Measurements from ENCODE around the gene TTF2.

The TTF2 gene

GRCh38 chr1:117020526-117021156 is 39.5 kb upstream of the TTF2 start:
- DNase-seq (ENCODE audit: low read depth, low spot score), result no peak
- no peaks in the 10 kb centered on the region for H3K27me3 ChIP-seq (ENCODE audit: insufficient read depth, insufficient read length)
- H3K36me3 ChIP-seq (ENCODE audit: insufficient read depth, insufficient read length, low read length), result no peaks in the 10 kb centered on the region
- no peak overlapping the region for H3K4me3 ChIP-seq (ENCODE audit: insufficient read length, low read depth)
- no peak for TF ChIP-seq YY1 (IDR thresholded peaks at IDR 0.05; ENCODE audit: insufficient read depth, insufficient read length)
- no peak for TF ChIP-seq ZNF274 (IDR thresholded peaks at IDR 0.05; ENCODE audit: low read depth, low read length)
- no peak for TF ChIP-seq SUZ12 (IDR thresholded peaks at IDR 0.05; ENCODE audit: extremely low read depth, insufficient read depth, insufficient read length)
- no peaks in the 10 kb centered on the region for H3K4me1 ChIP-seq (ENCODE audit: insufficient read depth, insufficient read length)
- H3K9ac ChIP-seq (ENCODE audit: insufficient read length, low read depth), result no peak overlapping the region
- H3K9me3 ChIP-seq (ENCODE audit: insufficient read depth, low read length), result no peaks in the 10 kb centered on the region

GRCh38 chr1:117022114-117022513 is 38.0 kb upstream of the TTF2 start:
- no peaks in the 10 kb centered on the region for H3K36me3 ChIP-seq (ENCODE audit: insufficient read depth, insufficient read length, low read length)
- no peaks in the 10 kb centered on the region for H3K4me1 ChIP-seq (ENCODE audit: insufficient read depth, insufficient read length)
- H3K9ac ChIP-seq (ENCODE audit: insufficient read length, low read depth), result no peak overlapping the region
- TF ChIP-seq ZNF274 (IDR thresholded peaks at IDR 0.05; ENCODE audit: low read depth, low read length) (no peak), YY1 (IDR thresholded peaks at IDR 0.05; ENCODE audit: insufficient read depth, insufficient read length) (no peak), SUZ12 (IDR thresholded peaks at IDR 0.05; ENCODE audit: extremely low read depth, insufficient read depth, insufficient read length) (no peak)
- no peak for DNase-seq (ENCODE audit: low read depth, low spot score)
- H3K4me3 ChIP-seq (ENCODE audit: insufficient read length, low read depth), result no peak overlapping the region
- H3K27me3 ChIP-seq (ENCODE audit: insufficient read depth, insufficient read length), result no peaks in the 10 kb centered on the region
- no peaks in the 10 kb centered on the region for H3K9me3 ChIP-seq (ENCODE audit: insufficient read depth, low read length)

GRCh38 chr1:117025568-117025967 is 34.6 kb upstream of the TTF2 start:
- H3K36me3 ChIP-seq (ENCODE audit: insufficient read depth, insufficient read length, low read length), result no peaks in the 10 kb centered on the region
- no peak overlapping the region for H3K9ac ChIP-seq (ENCODE audit: insufficient read length, low read depth)
- H3K4me1 ChIP-seq (ENCODE audit: insufficient read depth, insufficient read length), result no peaks in the 10 kb centered on the region
- no peak overlapping the region for H3K4me3 ChIP-seq (ENCODE audit: insufficient read length, low read depth)
- TF ChIP-seq ZNF274 (IDR thresholded peaks at IDR 0.05; ENCODE audit: low read depth, low read length) (no peak), YY1 (IDR thresholded peaks at IDR 0.05; ENCODE audit: insufficient read depth, insufficient read length) (no peak), SUZ12 (IDR thresholded peaks at IDR 0.05; ENCODE audit: extremely low read depth, insufficient read depth, insufficient read length) (no peak)
- no peaks in the 10 kb centered on the region for H3K9me3 ChIP-seq (ENCODE audit: insufficient read depth, low read length)
- DNase-seq (ENCODE audit: low read depth, low spot score), result no peak
- no peaks in the 10 kb centered on the region for H3K27me3 ChIP-seq (ENCODE audit: insufficient read depth, insufficient read length)

GRCh38 chr1:117026361-117026760 is 33.8 kb upstream of the TTF2 start:
- DNase-seq (ENCODE audit: low read depth, low spot score), result no peak
- no peaks in the 10 kb centered on the region for H3K36me3 ChIP-seq (ENCODE audit: insufficient read depth, insufficient read length, low read length)
- no peaks in the 10 kb centered on the region for H3K4me1 ChIP-seq (ENCODE audit: insufficient read depth, insufficient read length)
- no peak overlapping the region for H3K4me3 ChIP-seq (ENCODE audit: insufficient read length, low read depth)
- H3K9ac ChIP-seq (ENCODE audit: insufficient read length, low read depth), result no peak overlapping the region
- no peaks in the 10 kb centered on the region for H3K9me3 ChIP-seq (ENCODE audit: insufficient read depth, low read length)
- no peaks in the 10 kb centered on the region for H3K27me3 ChIP-seq (ENCODE audit: insufficient read depth, insufficient read length)
- TF ChIP-seq YY1 (IDR thresholded peaks at IDR 0.05; ENCODE audit: insufficient read depth, insufficient read length) (no peak), ZNF274 (IDR thresholded peaks at IDR 0.05; ENCODE audit: low read depth, low read length) (no peak), SUZ12 (IDR thresholded peaks at IDR 0.05; ENCODE audit: extremely low read depth, insufficient read depth, insufficient read length) (no peak)

- Histone ChIP-seq H3K36me3 (ENCODE audit: insufficient read depth, insufficient read length, low read length) (no peaks in the 10 kb centered on the region), H3K9ac (ENCODE audit: insufficient read length, low read depth) (no peak overlapping the region), H3K27me3 (ENCODE audit: insufficient read depth, insufficient read length) (no peaks in the 10 kb centered on the region), H3K4me3 (ENCODE audit: insufficient read length, low read depth) (no peak overlapping the region), H3K9me3 (ENCODE audit: insufficient read depth, low read length) (no peaks in the 10 kb centered on the region), H3K4me1 (ENCODE audit: insufficient read depth, insufficient read length) (no peaks in the 10 kb centered on the region)
- no peak for TF ChIP-seq SUZ12 (IDR thresholded peaks at IDR 0.05; ENCODE audit: extremely low read depth, insufficient read depth, insufficient read length)
- TF ChIP-seq YY1 (IDR thresholded peaks at IDR 0.05; ENCODE audit: insufficient read depth, insufficient read length), result no peak
- TF ChIP-seq ZNF274 (IDR thresholded peaks at IDR 0.05; ENCODE audit: low read depth, low read length), result no peak
- DNase-seq (ENCODE audit: low read depth, low spot score), result no peak
Observed at GRCh38 chr1:117029685-117030084, 30.4 kb upstream of the TTF2 start.

GRCh38 chr1:117030271-117030877 is 29.8 kb upstream of the TTF2 start:
- no peaks in the 10 kb centered on the region for H3K9me3 ChIP-seq (ENCODE audit: insufficient read depth, low read length)
- H3K4me3 ChIP-seq (ENCODE audit: insufficient read length, low read depth), result no peak overlapping the region
- no peak overlapping the region for H3K9ac ChIP-seq (ENCODE audit: insufficient read length, low read depth)
- TF ChIP-seq YY1 (IDR thresholded peaks at IDR 0.05; ENCODE audit: insufficient read depth, insufficient read length), result no peak
- TF ChIP-seq ZNF274 (IDR thresholded peaks at IDR 0.05; ENCODE audit: low read depth, low read length), result no peak
- no peak for TF ChIP-seq SUZ12 (IDR thresholded peaks at IDR 0.05; ENCODE audit: extremely low read depth, insufficient read depth, insufficient read length)
- no peaks in the 10 kb centered on the region for H3K4me1 ChIP-seq (ENCODE audit: insufficient read depth, insufficient read length)
- H3K36me3 ChIP-seq (ENCODE audit: insufficient read depth, insufficient read length, low read length), result no peaks in the 10 kb centered on the region
- DNase-seq (ENCODE audit: low read depth, low spot score), result no peak
- no peaks in the 10 kb centered on the region for H3K27me3 ChIP-seq (ENCODE audit: insufficient read depth, insufficient read length)

GRCh38 chr1:117032266-117032665 is 27.9 kb upstream of the TTF2 start:
- no peaks in the 10 kb centered on the region for H3K9me3 ChIP-seq (ENCODE audit: insufficient read depth, low read length)
- no peak for DNase-seq (ENCODE audit: low read depth, low spot score)
- peaks cover 4% of the 10 kb centered on the region for H3K4me1 ChIP-seq (ENCODE audit: insufficient read depth, insufficient read length)
- H3K27me3 ChIP-seq (ENCODE audit: insufficient read depth, insufficient read length), result no peaks in the 10 kb centered on the region
- no peaks in the 10 kb centered on the region for H3K36me3 ChIP-seq (ENCODE audit: insufficient read depth, insufficient read length, low read length)
- H3K4me3 ChIP-seq (ENCODE audit: insufficient read length, low read depth), result no peak overlapping the region
- no peak for TF ChIP-seq ZNF274 (IDR thresholded peaks at IDR 0.05; ENCODE audit: low read depth, low read length)
- TF ChIP-seq SUZ12 (IDR thresholded peaks at IDR 0.05; ENCODE audit: extremely low read depth, insufficient read depth, insufficient read length), result no peak
- no peak for TF ChIP-seq YY1 (IDR thresholded peaks at IDR 0.05; ENCODE audit: insufficient read depth, insufficient read length)
- no peak overlapping the region for H3K9ac ChIP-seq (ENCODE audit: insufficient read length, low read depth)
